Measurements from ENCODE around the gene KLHL6. TPM values are rescaled to one million over a fixed set of nuclear protein-coding genes. Genes with fewer than 3 reads are reported as not detected.

Gene KLHL6, protein sequence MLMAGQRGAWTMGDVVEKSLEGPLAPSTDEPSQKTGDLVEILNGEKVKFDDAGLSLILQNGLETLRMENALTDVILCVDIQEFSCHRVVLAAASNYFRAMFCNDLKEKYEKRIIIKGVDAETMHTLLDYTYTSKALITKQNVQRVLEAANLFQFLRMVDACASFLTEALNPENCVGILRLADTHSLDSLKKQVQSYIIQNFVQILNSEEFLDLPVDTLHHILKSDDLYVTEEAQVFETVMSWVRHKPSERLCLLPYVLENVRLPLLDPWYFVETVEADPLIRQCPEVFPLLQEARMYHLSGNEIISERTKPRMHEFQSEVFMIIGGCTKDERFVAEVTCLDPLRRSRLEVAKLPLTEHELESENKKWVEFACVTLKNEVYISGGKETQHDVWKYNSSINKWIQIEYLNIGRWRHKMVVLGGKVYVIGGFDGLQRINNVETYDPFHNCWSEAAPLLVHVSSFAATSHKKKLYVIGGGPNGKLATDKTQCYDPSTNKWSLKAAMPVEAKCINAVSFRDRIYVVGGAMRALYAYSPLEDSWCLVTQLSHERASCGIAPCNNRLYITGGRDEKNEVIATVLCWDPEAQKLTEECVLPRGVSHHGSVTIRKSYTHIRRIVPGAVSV
- 11.7 and 15.4 TPM in 2 replicates for total RNA-seq

DNA sequence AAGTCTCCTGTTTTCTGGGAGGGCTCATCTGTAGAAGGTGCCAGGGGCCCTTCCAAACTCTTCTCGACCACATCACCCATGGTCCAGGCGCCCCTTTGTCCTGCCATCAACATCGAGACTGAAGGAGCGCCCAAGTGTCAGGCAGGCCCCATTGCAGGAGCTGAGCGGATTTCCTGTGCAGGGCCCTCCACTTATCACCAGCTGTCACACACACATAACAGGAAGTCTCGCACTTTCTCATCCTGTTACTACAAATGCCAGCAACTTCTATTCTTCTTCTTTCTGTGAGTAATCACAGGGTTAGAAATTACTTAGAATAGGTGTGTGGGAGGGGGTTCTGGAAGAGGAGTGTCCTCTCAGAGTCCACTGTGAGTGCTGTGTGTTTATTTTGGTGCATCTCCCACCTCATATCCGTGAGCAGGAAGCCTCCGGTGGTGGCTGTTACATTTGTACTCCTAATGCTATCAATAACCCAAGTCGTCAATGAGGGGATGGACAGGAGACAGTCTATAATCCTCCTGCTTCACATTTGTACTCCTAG lies at the start of gene KLHL6:
Gene KLHL6 (minus strand): TSS at position 166 of the 541 bp plus-strand sequence. CDS start 53 bp downstream, at position 113.

Small RNA genes within 50 kb of the gene (small RNA-seq; reads per million reads assigned to genes)
- not detected for gene RF00092
- not detected for gene RF00394
- 0.11 reads per million for gene RF01241
- gene SNORA63D, result 2.1 reads per million, percentile 81 among the genes with 10 or more reads in this experiment

Other genes with a start within 250 kb of the KLHL6 start
- gene MCF2L2, start 127.1 kb downstream of the KLHL6 start, total RNA-seq, result 0.65 and 1.2 TPM in 2 replicates
- gene KLHL24, start 79.9 kb upstream of the KLHL6 start, total RNA-seq, result 64.0 and 65.7 TPM in 2 replicates
- 49.9 and 58.8 TPM in 2 replicates for gene YEATS2, start 142.1 kb upstream of the KLHL6 start, total RNA-seq

Measured in vein endothelial cell (primary cell).